Calu3 (cell line): ENCODE results near the gene PJA2. TPM values are rescaled to one million over a fixed set of nuclear protein-coding genes. Genes with fewer than 3 reads are reported as not detected.

Source experiments
- BruUV-seq: library from RNA; stranded (reverse); fragments of 400-500 nt; replicated peaks from 2 replicates; lab custom pipeline; 2021; lab: Mats Ljungman, UMichigan
- CTCF ChIA-PET: fragments of 300-600 bp; sonication (Branson Sonifier 250); formaldehyde crosslinking; loops from one replicate; lab custom pipeline; 2022; ENCODE audit warnings: antibody characterized with exemption; lab: Charles Lee
- DNase-seq: peaks from one replicate; pipeline ENCODE4 v3.0.0; 2022
- H3K27ac Mint-ChIP-seq: one replicate; pipeline ENCODE4 v1.8.0; 2022; ENCODE audit warnings: mixed read lengths; ENCODE audit not compliant: unreplicated experiment
- H3K27me3 Mint-ChIP-seq: one replicate; pipeline ENCODE4 v1.8.0; 2022; ENCODE audit warnings: mixed read lengths; ENCODE audit not compliant: unreplicated experiment
- H3K36me3 Mint-ChIP-seq: one replicate; pipeline ENCODE4 v1.8.0; 2022; ENCODE audit warnings: mild to moderate bottlenecking, moderate library complexity, mixed read lengths; ENCODE audit not compliant: insufficient read depth, unreplicated experiment
- H3K4me1 Mint-ChIP-seq: one replicate; pipeline ENCODE4 v1.8.0; 2022; ENCODE audit warnings: mild to moderate bottlenecking, low read depth, mixed read lengths; ENCODE audit not compliant: unreplicated experiment
- H3K4me3 Mint-ChIP-seq: one replicate; pipeline ENCODE4 v1.8.0; 2022; ENCODE audit warnings: mild to moderate bottlenecking, low read depth, moderate library complexity, mixed read lengths; ENCODE audit not compliant: unreplicated experiment
- H3K9me3 Mint-ChIP-seq: one replicate; pipeline ENCODE4 v1.8.0; 2022; ENCODE audit warnings: low read depth, mixed read lengths; ENCODE audit not compliant: unreplicated experiment
- intact Hi-C: fragments of 100-400 bp; cut with micrococcal nuclease; formaldehyde crosslinking; loops from one replicate; pipeline ENCODE4 v1.10.0; 2022; ENCODE audit not compliant: unreplicated experiment
- total RNA-seq: library from RNA; stranded (reverse); gene quantifications from 2 replicates; pipeline ENCODE4 v1.2.3, GENCODE V29; 2022
- TF ChIP-seq, protein P1 (sequence below): fragments of 200-600 bp; IDR thresholded peaks from one replicate; pipeline ENCODE4 v1.8.0; 2022; ENCODE audit warnings: antibody characterized with exemption; ENCODE audit not compliant: unreplicated experiment

Gene PJA2
- total RNA-seq, 1 experiment from 2014 or later: 89.0 TPM

DNA sequence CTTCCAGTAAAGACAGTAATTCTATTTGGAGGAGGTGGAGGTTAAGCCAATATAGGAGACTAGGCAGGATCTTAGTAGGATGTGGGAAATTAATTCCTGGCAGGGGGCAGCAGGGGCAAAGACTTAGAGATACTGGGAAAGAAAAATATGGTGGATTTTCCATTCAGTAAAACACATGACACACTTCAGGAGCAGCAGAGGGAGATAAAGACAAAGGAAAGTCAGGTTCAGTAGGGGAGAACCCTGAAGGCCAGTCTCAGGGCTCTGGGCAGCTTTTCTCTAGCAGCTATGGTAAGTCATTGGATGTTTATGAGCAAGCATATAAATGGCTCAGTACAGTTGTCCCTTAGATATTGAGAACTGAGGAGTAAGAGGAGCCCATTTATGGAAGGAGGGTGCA lies 105.5 kb downstream of the PJA2 start:
- no TSS peak for BruUV-seq
- Mint-ChIP-seq H3K27ac (no peak overlapping the region), H3K4me3 (no peak overlapping the region), H3K9me3 (no peaks in the 10 kb centered on the region), H3K36me3 (no peaks in the 10 kb centered on the region), H3K4me1 (peaks cover 8% of the 10 kb centered on the region), H3K27me3 (no peaks in the 10 kb centered on the region)
- TF ChIP-seq, protein P1, sequence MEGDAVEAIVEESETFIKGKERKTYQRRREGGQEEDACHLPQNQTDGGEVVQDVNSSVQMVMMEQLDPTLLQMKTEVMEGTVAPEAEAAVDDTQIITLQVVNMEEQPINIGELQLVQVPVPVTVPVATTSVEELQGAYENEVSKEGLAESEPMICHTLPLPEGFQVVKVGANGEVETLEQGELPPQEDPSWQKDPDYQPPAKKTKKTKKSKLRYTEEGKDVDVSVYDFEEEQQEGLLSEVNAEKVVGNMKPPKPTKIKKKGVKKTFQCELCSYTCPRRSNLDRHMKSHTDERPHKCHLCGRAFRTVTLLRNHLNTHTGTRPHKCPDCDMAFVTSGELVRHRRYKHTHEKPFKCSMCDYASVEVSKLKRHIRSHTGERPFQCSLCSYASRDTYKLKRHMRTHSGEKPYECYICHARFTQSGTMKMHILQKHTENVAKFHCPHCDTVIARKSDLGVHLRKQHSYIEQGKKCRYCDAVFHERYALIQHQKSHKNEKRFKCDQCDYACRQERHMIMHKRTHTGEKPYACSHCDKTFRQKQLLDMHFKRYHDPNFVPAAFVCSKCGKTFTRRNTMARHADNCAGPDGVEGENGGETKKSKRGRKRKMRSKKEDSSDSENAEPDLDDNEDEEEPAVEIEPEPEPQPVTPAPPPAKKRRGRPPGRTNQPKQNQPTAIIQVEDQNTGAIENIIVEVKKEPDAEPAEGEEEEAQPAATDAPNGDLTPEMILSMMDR: no peak
- intact Hi-C loops: no loop called here
- CTCF ChIA-PET: no interaction called here
- DNase-seq: no peak

DNA sequence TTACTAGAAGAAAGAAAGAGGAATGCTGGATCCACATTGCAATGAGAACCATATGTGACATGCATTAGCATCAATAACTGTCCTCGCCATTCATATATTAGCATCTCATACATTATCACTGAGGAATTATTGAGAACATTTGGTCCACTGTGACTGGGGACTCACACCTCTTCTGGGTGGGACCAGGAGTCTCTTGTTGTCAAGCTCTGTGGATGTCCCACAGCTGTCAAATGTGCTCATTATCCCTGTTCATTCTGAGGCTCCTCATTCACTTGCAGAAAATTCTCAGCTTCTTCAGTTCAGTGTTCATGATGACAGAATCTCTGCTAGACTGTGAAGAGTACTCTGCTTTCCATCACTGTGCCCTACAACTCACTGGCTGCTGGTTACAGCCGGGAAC lies 109.4 kb downstream of the PJA2 start:
- Mint-ChIP-seq H3K9me3 (no peaks in the 10 kb centered on the region), H3K4me1 (no peaks in the 10 kb centered on the region), H3K27ac (no peak overlapping the region), H3K27me3 (no peaks in the 10 kb centered on the region), H3K36me3 (no peaks in the 10 kb centered on the region), H3K4me3 (no peak overlapping the region)
- TF ChIP-seq, protein P1: no peak
- intact Hi-C loops: no loop called here
- no TSS peak for BruUV-seq
- CTCF ChIA-PET: interaction anchor here (0.5 kb wide), 1 partner anchor 913 kb away, joined by 4 read pairs; no protein-coding TSS in a partner anchor
- DNase-seq: no peak

DNA sequence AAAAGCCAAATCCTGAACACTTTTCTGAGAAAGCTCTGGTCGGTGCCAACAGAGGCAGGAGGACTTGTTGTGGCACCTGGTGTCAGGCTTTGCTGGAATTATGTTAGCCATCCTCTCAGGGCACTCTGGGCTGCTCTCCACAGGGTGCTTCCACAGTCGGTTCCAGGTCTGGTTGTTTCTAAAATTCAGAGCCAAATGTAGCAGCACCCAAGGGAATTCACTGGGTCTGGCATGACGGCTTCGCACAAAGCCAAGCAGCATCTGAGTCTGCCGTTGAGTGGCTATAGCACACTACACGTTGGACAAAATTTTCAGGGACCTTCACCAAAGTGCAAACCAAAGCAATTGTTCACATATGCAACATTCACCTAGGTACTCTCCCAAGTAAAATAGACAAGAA lies 110.2 kb downstream of the PJA2 start:
- BruUV-seq: no TSS peak
- TF ChIP-seq, protein P1: no peak
- no peak overlapping the region for H3K27ac Mint-ChIP-seq
- no peaks in the 10 kb centered on the region for H3K27me3 Mint-ChIP-seq
- DNase-seq: no peak
- no peak overlapping the region for H3K4me3 Mint-ChIP-seq
- CTCF ChIA-PET: no interaction called here
- no peaks in the 10 kb centered on the region for H3K36me3 Mint-ChIP-seq
- H3K9me3 Mint-ChIP-seq: peaks cover 2% of the 10 kb centered on the region
- H3K4me1 Mint-ChIP-seq: no peaks in the 10 kb centered on the region
- intact Hi-C loops: no loop called here

DNA sequence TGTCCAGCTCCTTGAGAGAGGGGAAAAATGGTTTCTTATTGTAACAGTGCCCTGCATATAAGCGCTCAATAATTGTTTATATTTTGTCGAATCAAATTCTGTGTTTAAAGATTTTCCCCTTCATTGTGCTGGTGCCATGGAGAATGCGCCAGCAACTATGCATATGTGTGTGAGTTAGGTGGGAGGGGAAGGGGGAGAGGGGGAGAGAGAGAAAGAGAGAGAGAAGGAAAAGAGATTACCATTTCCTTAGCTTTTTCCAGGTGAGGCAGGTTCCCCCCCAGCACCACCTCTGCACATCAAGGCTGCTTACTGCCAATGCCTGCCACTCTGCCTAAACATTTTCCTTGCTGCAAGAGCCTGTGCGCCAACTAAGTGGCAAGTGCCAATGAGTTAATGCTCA lies 111.0 kb downstream of the PJA2 start:
- no peaks in the 10 kb centered on the region for H3K4me1 Mint-ChIP-seq
- no TSS peak for BruUV-seq
- no peaks in the 10 kb centered on the region for H3K36me3 Mint-ChIP-seq
- H3K9me3 Mint-ChIP-seq: peaks cover 2% of the 10 kb centered on the region
- H3K4me3 Mint-ChIP-seq: no peak overlapping the region
- H3K27me3 Mint-ChIP-seq: no peaks in the 10 kb centered on the region
- TF ChIP-seq, protein P1: no peak
- intact Hi-C loops: no loop called here
- no peak for DNase-seq
- CTCF ChIA-PET: no interaction called here
- no peak overlapping the region for H3K27ac Mint-ChIP-seq
